Ovary (tissue), 3 donors: ENCODE measurements around the gene MYL12B.

Source experiments
- POLR2A ChIP-seq: fragments of 450-650 bp; IDR thresholded peaks from one replicate; pipeline ENCODE4 v1.6.1; 2017; ENCODE audit warnings: antibody characterized with exemption, mild to moderate bottlenecking, moderate library complexity
- TF ChIP-seq, protein P1 (sequence below), 3 donors: fragments of 450-650 bp in 2 of 3; fragments of 200-600 bp in 1 of 3; IDR thresholded peaks; one replicate each; pipeline versions ENCODE4 v1.5.1 to v1.8.0; 2016 to 2022; ENCODE audit warnings: antibody characterized with exemption in 3 of 3, mild to moderate bottlenecking in 1 of 3
- donor health status: DM: no; HTN: no; CAD: no.

DNA sequence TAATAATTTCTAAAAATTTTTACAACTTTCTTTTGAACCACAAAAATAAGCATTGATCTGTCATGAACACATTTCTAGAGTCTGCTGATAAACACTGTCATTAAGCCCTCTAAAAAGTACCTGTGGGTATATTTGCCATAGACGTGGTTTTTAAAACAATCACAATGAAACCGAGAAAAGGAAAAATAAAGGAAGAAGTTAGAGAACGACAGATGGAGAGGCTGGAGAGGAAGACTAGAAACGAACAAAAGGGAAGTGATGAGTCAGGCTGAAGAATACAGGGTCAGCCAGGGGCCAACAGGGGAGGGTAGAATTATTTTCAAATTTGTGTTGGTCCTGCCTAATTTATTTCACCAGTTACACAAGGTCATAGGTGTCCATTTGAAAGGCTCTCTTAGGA is 62.0 kb downstream of the MYL12B start:
- TF ChIP-seq, protein P1, sequence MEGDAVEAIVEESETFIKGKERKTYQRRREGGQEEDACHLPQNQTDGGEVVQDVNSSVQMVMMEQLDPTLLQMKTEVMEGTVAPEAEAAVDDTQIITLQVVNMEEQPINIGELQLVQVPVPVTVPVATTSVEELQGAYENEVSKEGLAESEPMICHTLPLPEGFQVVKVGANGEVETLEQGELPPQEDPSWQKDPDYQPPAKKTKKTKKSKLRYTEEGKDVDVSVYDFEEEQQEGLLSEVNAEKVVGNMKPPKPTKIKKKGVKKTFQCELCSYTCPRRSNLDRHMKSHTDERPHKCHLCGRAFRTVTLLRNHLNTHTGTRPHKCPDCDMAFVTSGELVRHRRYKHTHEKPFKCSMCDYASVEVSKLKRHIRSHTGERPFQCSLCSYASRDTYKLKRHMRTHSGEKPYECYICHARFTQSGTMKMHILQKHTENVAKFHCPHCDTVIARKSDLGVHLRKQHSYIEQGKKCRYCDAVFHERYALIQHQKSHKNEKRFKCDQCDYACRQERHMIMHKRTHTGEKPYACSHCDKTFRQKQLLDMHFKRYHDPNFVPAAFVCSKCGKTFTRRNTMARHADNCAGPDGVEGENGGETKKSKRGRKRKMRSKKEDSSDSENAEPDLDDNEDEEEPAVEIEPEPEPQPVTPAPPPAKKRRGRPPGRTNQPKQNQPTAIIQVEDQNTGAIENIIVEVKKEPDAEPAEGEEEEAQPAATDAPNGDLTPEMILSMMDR (IDR thresholded peaks at IDR 0.05): no peak
- no peak for TF ChIP-seq POLR2A
